Right cardiac atrium (tissue), 5 donors: ENCODE data around the gene SYTL4. TPM values are rescaled to one million over a fixed set of nuclear protein-coding genes. Genes with fewer than 3 reads are reported as not detected.
"Not testable (repeated sequence)": the region's sequence is repeated elsewhere in the genome, so short reads cannot be mapped to it uniquely, and the experiment has no call there.

Experiments
- ATAC-seq, 2 donors: fragments of 200-7000 bp; cut with Tn5 transposase; one replicate each; pipeline versions ENCODE4 v1.8.0 to v1.9.1; 2020; ENCODE audit warnings: moderate library complexity in 2 of 2, mild to moderate bottlenecking in 1 of 2
- DNase-seq, 3 donors: peaks; one replicate each; pipeline ENCODE4 v3.0.0-alpha.2; 2020
- H3K27ac ChIP-seq: one replicate; pipeline ENCODE4 v1.5.1; 2013; ENCODE audit warnings: mild to moderate bottlenecking, low read length, control low read depth, moderate library complexity
- H3K27me3 ChIP-seq: one replicate; pipeline ENCODE4 v1.6.1; 2013; ENCODE audit not compliant: control insufficient read depth, insufficient read depth
- H3K4me1 ChIP-seq: one replicate; pipeline ENCODE4 v1.6.1; 2013; ENCODE audit warnings: low read length; ENCODE audit not compliant: control insufficient read depth, insufficient read depth
- H3K4me3 ChIP-seq: one replicate; pipeline ENCODE4 v1.5.1; 2013; ENCODE audit warnings: low read length, control low read depth
- H3K9me3 ChIP-seq: one replicate; pipeline ENCODE4 v1.6.1; 2013; ENCODE audit warnings: low read length; ENCODE audit not compliant: control insufficient read depth
- WGBS: extraction: QIAGEN DNeasy Blood & Tissue Kit; methylation state at CpG from one replicate; pipeline ENCODE4 v1.1.7; 2013; 5-methylcytosine and 5-hydroxymethylcytosine counted together
- intact Hi-C, 4 donors: fragments of 100-400 bp; cut with DNase I; formaldehyde crosslinking; loops; one replicate each; pipeline versions ENCODE4 v1.11.0 to v1.14.0; 2022 to 2023
- polyA plus RNA-seq: library from polyadenylated mRNA; stranded (reverse); fragments of 200-250 nt; gene quantifications from one replicate; pipeline ENCODE4 v1.2.3, GENCODE V29; 2013
- total RNA-seq, 4 donors: library from RNA; stranded (reverse); fragmentation: NEBNext Ultra II Directional; extraction: Animal tissue kit (Norgen Biotek cat#: 25700); gene quantifications; one replicate each; pipeline ENCODE4 v1.2.1, GENCODE V29; 2021
- donor health status: healthy with polysubstance abuse.
- donor health status: DM: no; HTN: yes; CAD: no.
- donor health status: DM: no; HTN: no; CAD: no.
- donor health status: DM: no; HTN: yes; CAD: no; lungs with severe emphysema.
- donor health status: DM: yes; HTN: yes; CAD: no.

SYTL4 gene
- total and polyA plus RNA-seq, 5 donors, result 3.2 to 6.7 (median 3.7) TPM

GRCh38 chrX:100724006-100724405, 7.9 kb downstream of the SYTL4 start:
- ATAC-seq, H3K27me3 ChIP-seq, H3K9me3 ChIP-seq, H3K4me1 ChIP-seq, H3K27ac ChIP-seq, H3K4me3 ChIP-seq, intact Hi-C loops: not testable (repeated sequence)
- peak in 1 of 3 donors; percentile 63 for DNase-seq
- WGBS, result 97% methylated on average over 20 of the region's 30 CpGs

GRCh38 chrX:100721328-100721727, 10.6 kb downstream of the SYTL4 start:
- H3K4me1 ChIP-seq, result no peaks in the 10 kb centered on the region
- ATAC-seq (no peak), DNase-seq (no peak)
- no peak overlapping the region for H3K27ac ChIP-seq
- no peaks in the 10 kb centered on the region for H3K27me3 ChIP-seq
- no peak overlapping the region for H3K4me3 ChIP-seq
- intact Hi-C loops, result no loop called here
- no peaks in the 10 kb centered on the region for H3K9me3 ChIP-seq

GRCh38 chrX:100720301-100720700, 11.6 kb downstream of the SYTL4 start:
- no peak overlapping the region for H3K4me3 ChIP-seq
- no peak overlapping the region for H3K27ac ChIP-seq
- DNase-seq (no peak), ATAC-seq (no peak)
- 54% methylated on average over 2 of the region's 2 CpGs for WGBS
- H3K4me1 ChIP-seq, result no peaks in the 10 kb centered on the region
- intact Hi-C loops, result no loop called here
- no peaks in the 10 kb centered on the region for H3K27me3 ChIP-seq
- H3K9me3 ChIP-seq, result no peaks in the 10 kb centered on the region

GRCh38 chrX:100719139-100719538, 12.8 kb downstream of the SYTL4 start:
- 86% methylated on average over 2 of the region's 2 CpGs for WGBS
- no peaks in the 10 kb centered on the region for H3K4me1 ChIP-seq
- ATAC-seq, result no peak
- H3K27ac ChIP-seq, result no peak overlapping the region
- H3K9me3 ChIP-seq, result no peaks in the 10 kb centered on the region
- no peak overlapping the region for H3K4me3 ChIP-seq
- no peaks in the 10 kb centered on the region for H3K27me3 ChIP-seq
- intact Hi-C loops, result no loop called here
- DNase-seq, result no peak

GRCh38 chrX:100717363-100717762, 14.6 kb downstream of the SYTL4 start:
- ATAC-seq (no peak), DNase-seq (no peak)
- Histone ChIP-seq H3K4me1 (no peaks in the 10 kb centered on the region), H3K4me3 (no peak overlapping the region), H3K27ac (no peak overlapping the region), H3K27me3 (no peaks in the 10 kb centered on the region), H3K9me3 (no peaks in the 10 kb centered on the region)
- WGBS, result 89% methylated on average over 8 of the region's 8 CpGs
- intact Hi-C loops, result no loop called here

- Histone ChIP-seq H3K27ac (no peak overlapping the region), H3K4me3 (no peak overlapping the region), H3K9me3 (no peaks in the 10 kb centered on the region), H3K4me1 (no peaks in the 10 kb centered on the region), H3K27me3 (no peaks in the 10 kb centered on the region)
- intact Hi-C loops, result no loop called here
- no peak for DNase-seq
- 39% methylated on average over 3 of the region's 3 CpGs for WGBS
- no peak for ATAC-seq
Measured at GRCh38 chrX:100710816-100711215, 21.1 kb downstream of the SYTL4 start.

GRCh38 chrX:100704581-100705203, 27.2 kb downstream of the SYTL4 start:
- H3K4me3 ChIP-seq, result no peak overlapping the region
- no peaks in the 10 kb centered on the region for H3K27me3 ChIP-seq
- H3K4me1 ChIP-seq, result no peaks in the 10 kb centered on the region
- H3K9me3 ChIP-seq, result no peaks in the 10 kb centered on the region
- H3K27ac ChIP-seq, result no peak overlapping the region
- intact Hi-C loops, result no loop called here
- no peak for ATAC-seq
- DNase-seq, result no peak
- WGBS, result 56% methylated on average over 3 of the region's 3 CpGs

- DNase-seq (no peak), ATAC-seq (no peak)
- Histone ChIP-seq H3K4me1 (no peaks in the 10 kb centered on the region), H3K27ac (no peak overlapping the region), H3K9me3 (no peaks in the 10 kb centered on the region), H3K27me3 (no peaks in the 10 kb centered on the region), H3K4me3 (no peak overlapping the region)
- WGBS, result 91% methylated on average over 1 of the region's 1 CpG
- intact Hi-C loops, result no loop called here
Measured at GRCh38 chrX:100700809-100701208, 31.1 kb downstream of the SYTL4 start.

- Histone ChIP-seq H3K4me1 (no peaks in the 10 kb centered on the region), H3K9me3 (no peaks in the 10 kb centered on the region), H3K27me3 (no peaks in the 10 kb centered on the region), H3K4me3 (no peak overlapping the region), H3K27ac (no peak overlapping the region)
- intact Hi-C loops, result no loop called here
- no peak for DNase-seq
- no peak for ATAC-seq
Measured at GRCh38 chrX:100698551-100698950, 33.4 kb downstream of the SYTL4 start.

- no peak for DNase-seq
- H3K27ac ChIP-seq, result no peak overlapping the region
- intact Hi-C loops, result no loop called here
- WGBS, result 83% methylated on average over 3 of the region's 3 CpGs
- H3K4me3 ChIP-seq, result no peak overlapping the region
- H3K4me1 ChIP-seq, result no peaks in the 10 kb centered on the region
- ATAC-seq, result no peak
- H3K27me3 ChIP-seq, result no peaks in the 10 kb centered on the region
- no peaks in the 10 kb centered on the region for H3K9me3 ChIP-seq
Measured at GRCh38 chrX:100696699-100697351, 35.1 kb downstream of the SYTL4 start.

GRCh38 chrX:100695991-100696390, 35.9 kb downstream of the SYTL4 start:
- no peak for ATAC-seq
- H3K27me3 ChIP-seq, result no peaks in the 10 kb centered on the region
- no peaks in the 10 kb centered on the region for H3K9me3 ChIP-seq
- intact Hi-C loops, result no loop called here
- 85% methylated on average over 4 of the region's 4 CpGs for WGBS
- no peak overlapping the region for H3K27ac ChIP-seq
- no peak for DNase-seq
- no peaks in the 10 kb centered on the region for H3K4me1 ChIP-seq
- H3K4me3 ChIP-seq, result no peak overlapping the region

- ATAC-seq (no peak), DNase-seq (no peak)
- no peaks in the 10 kb centered on the region for H3K4me1 ChIP-seq
- no peak overlapping the region for H3K4me3 ChIP-seq
- H3K27ac ChIP-seq, result no peak overlapping the region
- H3K9me3 ChIP-seq, result no peaks in the 10 kb centered on the region
- WGBS, result 84% methylated on average over 2 of the region's 2 CpGs
- intact Hi-C loops, result no loop called here
- H3K27me3 ChIP-seq, result no peaks in the 10 kb centered on the region
Measured at GRCh38 chrX:100695302-100695701, 36.6 kb downstream of the SYTL4 start.
